ENCODE data around the gene SUSD1. TPM values are rescaled to one million over a fixed set of nuclear protein-coding genes. Genes with fewer than 3 reads are reported as not detected.

SUSD1 gene
- total RNA-seq, 1 donor from 2014 or later = 41.1 TPM

DNA sequence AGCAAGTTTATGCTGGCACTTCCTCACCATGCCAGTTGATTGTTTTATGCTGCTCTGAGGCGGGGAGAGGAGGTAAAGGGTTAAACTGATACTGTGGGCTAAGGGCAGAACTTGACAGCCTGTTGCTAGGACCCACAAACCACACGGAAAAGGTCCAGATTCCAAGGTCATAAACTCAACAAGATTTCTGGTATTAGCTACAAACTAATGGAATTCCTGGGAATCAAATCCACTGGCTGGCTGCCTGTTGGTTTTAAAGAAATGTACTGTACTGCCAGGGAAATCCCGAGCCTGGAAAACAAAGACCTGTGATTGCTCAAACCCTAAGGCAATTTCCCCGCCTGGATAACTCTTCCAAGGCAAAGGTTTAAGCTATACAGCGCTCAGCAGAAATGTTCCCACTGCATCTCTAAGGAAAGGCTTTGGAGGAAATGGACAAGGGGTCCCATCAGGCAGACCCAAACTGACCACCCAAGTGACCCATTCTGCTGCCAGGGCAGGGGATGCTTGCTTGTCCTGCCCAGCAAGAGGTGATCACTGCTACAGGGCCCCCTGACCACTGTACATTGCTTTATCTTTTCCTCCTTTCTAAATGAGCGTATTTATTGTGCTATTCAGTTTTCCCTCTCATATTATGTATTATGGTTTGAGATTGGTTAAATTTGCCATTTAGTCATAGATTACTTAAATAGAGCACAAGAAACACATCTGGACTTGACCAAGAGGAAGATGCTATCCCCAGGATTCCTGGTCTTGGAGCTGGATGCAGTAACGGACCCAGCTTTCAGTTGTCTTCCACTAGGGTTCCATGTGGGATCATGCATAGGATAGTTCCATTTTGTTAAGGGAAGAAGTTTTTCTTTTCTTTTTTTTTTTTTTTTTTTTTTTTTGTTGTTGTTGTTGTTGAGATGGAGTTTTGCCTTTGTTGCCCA lies 124.3 kb downstream of the SUSD1 start:
- Mint-ChIP-seq H3K27ac (no peak overlapping the region), H3K36me3 (ENCODE audit: insufficient read depth) (peaks cover 37% of the 10 kb centered on the region), H3K9me3 (ENCODE audit: low read depth) (peaks cover 3% of the 10 kb centered on the region), H3K4me1 (ENCODE audit: low read depth) (no peaks in the 10 kb centered on the region), H3K27me3 (no peaks in the 10 kb centered on the region), H3K4me3 (ENCODE audit: low read depth) (no peak overlapping the region)
- DNase-seq (ENCODE audit: low spot score, unreplicated experiment) = no peak
- TF ChIP-seq, protein P1, sequence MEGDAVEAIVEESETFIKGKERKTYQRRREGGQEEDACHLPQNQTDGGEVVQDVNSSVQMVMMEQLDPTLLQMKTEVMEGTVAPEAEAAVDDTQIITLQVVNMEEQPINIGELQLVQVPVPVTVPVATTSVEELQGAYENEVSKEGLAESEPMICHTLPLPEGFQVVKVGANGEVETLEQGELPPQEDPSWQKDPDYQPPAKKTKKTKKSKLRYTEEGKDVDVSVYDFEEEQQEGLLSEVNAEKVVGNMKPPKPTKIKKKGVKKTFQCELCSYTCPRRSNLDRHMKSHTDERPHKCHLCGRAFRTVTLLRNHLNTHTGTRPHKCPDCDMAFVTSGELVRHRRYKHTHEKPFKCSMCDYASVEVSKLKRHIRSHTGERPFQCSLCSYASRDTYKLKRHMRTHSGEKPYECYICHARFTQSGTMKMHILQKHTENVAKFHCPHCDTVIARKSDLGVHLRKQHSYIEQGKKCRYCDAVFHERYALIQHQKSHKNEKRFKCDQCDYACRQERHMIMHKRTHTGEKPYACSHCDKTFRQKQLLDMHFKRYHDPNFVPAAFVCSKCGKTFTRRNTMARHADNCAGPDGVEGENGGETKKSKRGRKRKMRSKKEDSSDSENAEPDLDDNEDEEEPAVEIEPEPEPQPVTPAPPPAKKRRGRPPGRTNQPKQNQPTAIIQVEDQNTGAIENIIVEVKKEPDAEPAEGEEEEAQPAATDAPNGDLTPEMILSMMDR (IDR thresholded peaks at IDR 0.05; ENCODE audit: unreplicated experiment) = no peak

DNA sequence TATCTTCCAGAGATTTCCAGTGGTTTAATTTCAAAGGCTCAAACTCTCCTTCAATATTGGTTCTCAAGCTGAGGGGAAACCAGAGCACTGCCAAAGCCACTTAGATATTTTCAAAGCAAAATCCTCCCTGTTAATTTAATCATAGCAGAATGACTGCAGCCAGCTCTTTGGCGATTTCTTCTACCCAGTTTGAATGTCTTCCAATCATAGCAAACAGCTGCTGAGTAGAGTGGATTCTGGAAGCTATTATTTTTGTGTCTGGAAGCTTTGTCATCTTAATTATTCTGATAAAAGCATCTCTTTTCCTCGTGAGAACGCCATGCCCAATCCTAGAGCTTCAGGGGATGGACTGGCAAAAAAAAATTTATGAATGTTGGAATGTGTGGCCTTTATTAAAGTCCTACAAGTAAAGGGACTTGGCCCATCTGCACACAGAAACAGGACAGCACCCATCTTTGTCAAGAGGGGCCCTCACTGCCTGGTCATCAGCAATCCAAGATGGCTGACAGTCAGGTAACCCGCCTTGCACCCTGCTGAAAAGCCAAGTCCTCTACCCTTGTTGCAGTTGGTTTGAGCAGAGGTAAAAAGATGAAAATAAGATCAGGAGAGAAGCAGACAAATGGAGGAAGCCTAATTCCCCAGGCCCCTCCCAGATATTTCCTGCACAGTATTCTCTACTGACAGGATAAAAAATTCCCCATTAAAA lies 125.1 kb downstream of the SUSD1 start:
- Mint-ChIP-seq H3K4me1 (ENCODE audit: low read depth) (no peaks in the 10 kb centered on the region), H3K27ac (no peak overlapping the region), H3K9me3 (ENCODE audit: low read depth) (peaks cover 3% of the 10 kb centered on the region), H3K4me3 (ENCODE audit: low read depth) (no peak overlapping the region), H3K36me3 (ENCODE audit: insufficient read depth) (peaks cover 34% of the 10 kb centered on the region), H3K27me3 (no peaks in the 10 kb centered on the region)
- no peak for DNase-seq (ENCODE audit: low spot score, unreplicated experiment)
- TF ChIP-seq, protein P1 (IDR thresholded peaks at IDR 0.05; ENCODE audit: unreplicated experiment) = no peak

GRCh38 chr9:112048924-112049691 lies 126.0 kb downstream of the SUSD1 start:
- H3K4me1 Mint-ChIP-seq (ENCODE audit: low read depth) = no peaks in the 10 kb centered on the region
- H3K4me3 Mint-ChIP-seq (ENCODE audit: low read depth) = no peak overlapping the region
- H3K27ac Mint-ChIP-seq = no peak overlapping the region
- TF ChIP-seq, protein P1 (IDR thresholded peaks at IDR 0.05; ENCODE audit: unreplicated experiment) = no peak
- no peak for DNase-seq (ENCODE audit: low spot score, unreplicated experiment)
- peaks cover 3% of the 10 kb centered on the region for H3K9me3 Mint-ChIP-seq (ENCODE audit: low read depth)
- H3K36me3 Mint-ChIP-seq (ENCODE audit: insufficient read depth) = peaks cover 29% of the 10 kb centered on the region
- H3K27me3 Mint-ChIP-seq = no peaks in the 10 kb centered on the region

GRCh38 chr9:112047538-112048066 lies 127.5 kb downstream of the SUSD1 start:
- H3K4me3 Mint-ChIP-seq (ENCODE audit: low read depth) = no peak overlapping the region
- no peak overlapping the region for H3K27ac Mint-ChIP-seq
- H3K36me3 Mint-ChIP-seq (ENCODE audit: insufficient read depth) = peaks cover 23% of the 10 kb centered on the region

More at GRCh38 chr9:112047538-112048066, 127.5 kb downstream of the SUSD1 start:
- DNase-seq (ENCODE audit: low spot score, unreplicated experiment) = no peak
- TF ChIP-seq, protein P1 (IDR thresholded peaks at IDR 0.05; ENCODE audit: unreplicated experiment) = no peak
- Mint-ChIP-seq H3K4me1 (ENCODE audit: low read depth) (peaks cover 6% of the 10 kb centered on the region), H3K27me3 (no peaks in the 10 kb centered on the region), H3K9me3 (ENCODE audit: low read depth) (no peaks in the 10 kb centered on the region)

Measured in progenitor cell of endocrine pancreas (in vitro differentiated cells).